ENCODE data around the gene COG5. TPM values are rescaled to one million over a fixed set of nuclear protein-coding genes. Genes with fewer than 3 reads are reported as not detected.

The COG5 gene
- total RNA-seq, 1 experiment from 2014 or later: 38.5 TPM

DNA sequence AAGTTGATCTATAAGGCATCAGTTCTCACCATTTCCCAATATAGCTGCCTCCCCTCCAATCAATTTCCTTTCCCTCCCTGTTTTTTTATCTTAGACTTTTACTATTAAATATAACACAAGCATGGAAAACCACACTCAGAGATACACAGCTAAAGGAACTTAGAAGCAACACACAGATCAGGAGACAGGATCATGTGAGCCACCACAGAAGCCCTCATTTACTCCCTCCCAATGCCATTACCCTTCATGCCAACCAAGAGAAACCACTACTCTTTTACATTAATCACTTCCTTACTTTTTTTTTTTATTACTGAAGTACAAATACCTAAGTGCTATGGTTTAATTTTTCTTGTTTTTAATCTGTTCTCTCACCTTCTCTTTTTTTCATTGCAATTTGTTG lies 33.0 kb downstream of the COG5 start:
- in situ Hi-C loops (cut with HindIII; ENCODE audit: low pct_unique_long_range_greater_than_20kb, low sequenced_read_pairs): no loop called here
- no peak for DNase-seq (ENCODE audit: low read depth)

GRCh38 chr7:107528461-107528860 lies 35.3 kb downstream of the COG5 start:
- in situ Hi-C loops (cut with HindIII; ENCODE audit: low pct_unique_long_range_greater_than_20kb, low sequenced_read_pairs): no loop called here
- DNase-seq (ENCODE audit: low read depth): no peak

DNA sequence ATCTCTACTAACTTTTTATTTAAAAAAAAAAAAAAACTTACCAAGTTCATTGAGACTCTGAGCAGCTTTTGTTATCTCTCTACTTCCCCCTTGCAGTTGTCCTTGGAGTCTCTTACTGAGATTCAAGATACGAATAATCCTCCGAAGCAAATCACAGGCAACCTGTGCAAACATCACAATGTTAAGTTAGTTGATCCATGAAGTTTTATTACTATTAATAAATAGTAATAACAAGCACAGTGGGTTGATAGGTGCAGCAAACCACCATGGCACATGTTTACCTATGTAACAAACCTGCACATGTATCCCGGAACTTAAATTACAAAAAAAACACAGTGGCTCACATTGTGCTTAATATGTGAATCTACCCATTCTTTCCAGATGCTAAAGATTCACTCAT lies 36.5 kb downstream of the COG5 start:
- DNase-seq (ENCODE audit: low read depth): no peak
- in situ Hi-C loops (cut with HindIII; ENCODE audit: low pct_unique_long_range_greater_than_20kb, low sequenced_read_pairs): no loop called here

DNA sequence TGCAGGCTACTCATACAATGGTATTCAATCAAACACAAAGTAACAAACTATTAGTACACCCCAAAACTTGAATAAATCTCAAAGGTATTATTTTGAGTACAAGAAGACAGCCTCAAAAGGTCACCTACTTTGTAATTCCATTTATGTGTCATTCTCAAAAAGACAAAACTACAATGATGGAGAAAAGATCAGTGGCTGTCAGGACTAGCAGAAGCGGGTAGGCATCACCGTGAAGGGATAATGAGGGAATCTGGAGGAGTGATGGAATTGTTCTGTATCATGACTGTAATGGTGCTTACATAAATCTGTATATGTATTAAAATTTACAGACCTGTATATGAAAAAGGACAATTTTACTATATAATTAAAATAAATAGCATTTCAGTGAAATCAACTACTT lies 37.0 kb downstream of the COG5 start:
- no peak for DNase-seq (ENCODE audit: low read depth)
- in situ Hi-C loops (cut with HindIII; ENCODE audit: low pct_unique_long_range_greater_than_20kb, low sequenced_read_pairs): no loop called here

GRCh38 chr7:107506674-107507339 lies 56.9 kb downstream of the COG5 start:
- in situ Hi-C loops (cut with HindIII; ENCODE audit: low pct_unique_long_range_greater_than_20kb, low sequenced_read_pairs): no loop called here
- DNase-seq (ENCODE audit: low read depth): no peak

DNA sequence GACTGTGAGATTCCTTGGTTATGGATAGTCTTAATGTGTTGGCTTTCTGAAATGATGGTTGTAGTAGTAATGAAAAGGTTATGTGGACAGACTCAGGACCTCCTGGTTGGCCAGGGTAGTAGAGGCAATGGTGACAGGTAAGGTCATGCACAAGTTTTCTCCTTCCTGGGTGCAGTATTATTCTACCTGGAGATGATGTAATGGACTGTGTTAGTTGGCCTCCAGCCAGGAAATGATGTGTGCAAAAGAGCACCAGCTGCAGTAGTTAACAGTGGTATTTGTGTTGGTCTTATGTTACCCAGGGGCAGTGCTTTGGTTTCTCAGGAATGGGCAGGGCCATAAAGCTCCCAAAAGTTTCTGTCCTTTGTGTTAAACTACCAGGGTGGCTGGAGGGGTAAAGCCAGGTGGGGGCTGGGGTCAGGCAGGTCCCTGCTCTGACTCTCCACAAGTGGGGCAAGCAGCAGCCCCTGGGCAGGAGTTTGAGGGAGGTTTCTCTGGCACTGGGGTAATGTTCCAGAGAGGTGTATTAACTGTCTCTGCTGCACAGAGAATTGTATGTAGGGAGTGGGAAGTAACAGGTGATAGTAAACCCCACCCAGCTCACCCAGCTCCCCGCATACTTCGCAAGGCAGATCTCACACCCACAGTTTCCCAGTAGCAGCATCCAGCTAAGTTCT lies 57.6 kb downstream of the COG5 start:
- in situ Hi-C loops (cut with HindIII; ENCODE audit: low pct_unique_long_range_greater_than_20kb, low sequenced_read_pairs): no loop called here
- DNase-seq (ENCODE audit: low read depth): peak; percentile 27

DNA sequence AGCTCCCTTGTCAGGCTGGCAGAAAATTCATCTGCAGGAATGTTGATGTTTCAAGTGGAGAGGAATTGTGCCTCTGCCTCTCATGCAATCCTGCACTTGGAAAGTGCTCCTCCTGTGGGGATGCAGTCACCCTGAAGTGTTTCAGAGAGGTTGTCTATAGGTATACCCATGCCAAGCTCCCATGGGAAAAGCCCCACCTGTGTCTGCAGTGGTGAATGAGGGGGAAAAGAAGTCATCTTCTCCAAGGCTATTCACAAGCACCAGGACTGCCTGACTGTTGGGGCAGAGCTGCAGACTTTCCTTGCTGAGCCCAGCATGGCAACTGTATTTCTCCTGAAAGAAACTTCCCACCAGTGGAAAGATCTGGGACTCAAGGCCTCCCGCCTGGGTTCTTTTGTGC lies 58.4 kb downstream of the COG5 start:
- no peak for DNase-seq (ENCODE audit: low read depth)
- in situ Hi-C loops (cut with HindIII; ENCODE audit: low pct_unique_long_range_greater_than_20kb, low sequenced_read_pairs): no loop called here

DNA sequence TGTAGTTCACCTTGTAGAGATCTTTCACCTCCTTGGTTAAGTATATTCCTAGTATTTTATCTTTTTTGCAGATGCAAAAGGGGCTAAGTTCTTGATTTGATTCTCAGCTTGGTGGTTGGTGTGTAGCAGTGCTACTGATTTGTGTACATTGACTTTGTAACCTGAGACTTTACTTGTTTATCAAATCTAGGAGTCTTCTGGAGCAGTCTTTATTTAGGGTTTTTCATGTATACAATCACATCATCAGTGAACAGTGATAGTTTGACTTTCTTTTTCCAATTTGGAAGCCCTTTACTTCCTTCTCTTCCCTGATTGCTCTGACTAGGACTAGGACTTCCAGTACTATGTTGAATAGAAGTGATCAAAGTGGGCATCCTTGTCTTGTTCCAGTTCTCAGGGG lies 60.0 kb downstream of the COG5 start:
- DNase-seq (ENCODE audit: low read depth): no peak
- in situ Hi-C loops (cut with HindIII; ENCODE audit: low pct_unique_long_range_greater_than_20kb, low sequenced_read_pairs): no loop called here

DNA sequence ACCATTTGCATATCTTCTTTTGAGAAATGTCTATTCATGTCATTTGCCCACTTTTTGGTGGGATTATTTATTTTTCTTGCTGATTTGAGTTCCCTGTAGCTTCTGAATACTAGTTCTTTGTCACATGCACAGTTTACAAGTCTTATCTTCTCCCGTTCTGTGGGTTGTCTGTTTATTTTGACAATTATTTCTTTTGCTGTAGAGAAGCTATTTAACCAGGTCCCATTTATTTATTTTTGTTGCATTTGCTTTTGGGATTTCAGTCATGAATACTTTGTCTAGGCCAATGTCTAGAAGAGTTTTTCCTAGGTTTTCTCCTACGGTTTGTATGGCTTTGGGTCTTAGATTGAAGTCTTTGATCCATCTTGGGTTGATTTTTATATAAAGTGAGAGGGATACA lies 60.9 kb downstream of the COG5 start:
- DNase-seq (ENCODE audit: low read depth): no peak
- in situ Hi-C loops (cut with HindIII; ENCODE audit: low pct_unique_long_range_greater_than_20kb, low sequenced_read_pairs): no loop called here

DNA sequence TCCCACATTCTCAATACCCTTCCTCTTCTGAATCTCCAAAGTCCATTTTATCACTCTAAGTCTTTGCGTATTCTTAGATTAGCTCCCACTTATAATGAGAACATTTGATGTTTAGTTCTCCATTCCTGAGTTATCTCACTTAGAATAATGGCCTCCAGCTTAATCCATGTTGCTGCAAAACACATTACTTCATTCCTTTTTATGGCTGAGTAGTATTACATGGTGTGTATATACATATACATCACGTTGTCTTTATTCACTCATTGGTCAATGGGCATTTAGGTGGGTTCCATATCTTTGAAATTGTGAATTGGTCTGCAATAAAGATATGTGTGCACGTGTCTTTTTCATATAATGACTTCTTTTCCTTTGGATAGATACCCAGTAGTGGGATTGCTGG lies 61.6 kb downstream of the COG5 start:
- in situ Hi-C loops (cut with HindIII; ENCODE audit: low pct_unique_long_range_greater_than_20kb, low sequenced_read_pairs): no loop called here
- no peak for DNase-seq (ENCODE audit: low read depth)

DNA sequence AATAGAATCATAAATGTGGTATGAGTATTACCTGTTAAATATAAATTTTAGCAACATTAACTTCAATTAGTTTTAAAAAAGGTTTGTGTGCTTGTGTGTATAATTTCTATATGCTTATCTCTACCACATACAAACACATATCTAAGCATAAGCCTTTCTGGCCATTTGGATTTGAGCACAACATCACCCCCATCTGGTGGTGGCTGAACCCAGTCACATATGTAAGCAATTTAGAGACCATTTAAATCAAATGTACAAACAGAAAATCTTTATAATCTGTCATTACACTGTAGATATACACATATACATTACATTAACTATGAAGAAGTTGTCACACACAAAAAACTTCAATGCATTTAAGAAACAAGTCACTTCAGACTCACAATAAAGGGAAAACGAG lies 62.1 kb downstream of the COG5 start:
- DNase-seq (ENCODE audit: low read depth): no peak
- in situ Hi-C loops (cut with HindIII; ENCODE audit: low pct_unique_long_range_greater_than_20kb, low sequenced_read_pairs): no loop called here

DNA sequence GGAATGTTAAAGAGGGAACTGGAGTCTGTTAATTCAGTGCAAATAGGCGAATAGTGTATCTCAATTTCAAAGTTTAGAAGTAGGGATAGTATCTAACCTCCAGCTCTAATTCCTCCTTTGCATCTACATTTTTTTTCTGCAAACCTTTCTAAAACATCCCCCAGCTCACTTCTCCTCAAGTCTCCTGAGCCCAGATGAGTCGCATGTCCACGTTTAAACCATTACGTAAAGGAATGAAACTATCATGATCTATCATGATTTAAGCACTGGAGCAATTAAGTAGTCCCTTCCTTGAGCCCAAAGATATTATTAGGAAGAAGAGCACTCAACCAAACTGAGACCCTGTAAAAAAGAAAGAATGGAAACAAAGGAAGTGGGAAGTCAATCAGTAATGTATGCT lies 64.0 kb downstream of the COG5 start:
- in situ Hi-C loops (cut with HindIII; ENCODE audit: low pct_unique_long_range_greater_than_20kb, low sequenced_read_pairs): no loop called here
- DNase-seq (ENCODE audit: low read depth): no peak

GRCh38 chr7:107495516-107495915 lies 68.2 kb downstream of the COG5 start:
- DNase-seq (ENCODE audit: low read depth): no peak
- in situ Hi-C loops (cut with HindIII; ENCODE audit: low pct_unique_long_range_greater_than_20kb, low sequenced_read_pairs): no loop called here

DNA sequence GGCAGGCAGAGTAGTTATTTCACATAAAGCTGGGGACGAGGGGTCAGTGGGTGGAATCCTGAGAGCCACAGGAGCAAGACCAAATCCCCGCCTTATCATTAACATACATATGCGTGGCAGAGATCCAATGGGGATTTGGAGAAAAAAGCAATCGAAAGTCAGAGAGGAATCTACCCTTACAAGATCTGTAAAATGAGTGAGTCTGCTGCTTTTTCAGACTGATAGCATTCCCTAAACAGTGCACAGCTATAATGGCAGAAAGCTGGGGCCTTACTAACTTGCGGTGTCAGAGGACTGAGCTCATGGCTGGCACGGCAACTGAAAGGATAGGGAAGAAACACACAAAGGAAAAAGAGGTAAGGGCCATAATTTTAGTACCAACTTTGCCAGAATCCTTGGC lies 68.8 kb downstream of the COG5 start:
- in situ Hi-C loops (cut with HindIII; ENCODE audit: low pct_unique_long_range_greater_than_20kb, low sequenced_read_pairs): no loop called here
- no peak for DNase-seq (ENCODE audit: low read depth)

DNA sequence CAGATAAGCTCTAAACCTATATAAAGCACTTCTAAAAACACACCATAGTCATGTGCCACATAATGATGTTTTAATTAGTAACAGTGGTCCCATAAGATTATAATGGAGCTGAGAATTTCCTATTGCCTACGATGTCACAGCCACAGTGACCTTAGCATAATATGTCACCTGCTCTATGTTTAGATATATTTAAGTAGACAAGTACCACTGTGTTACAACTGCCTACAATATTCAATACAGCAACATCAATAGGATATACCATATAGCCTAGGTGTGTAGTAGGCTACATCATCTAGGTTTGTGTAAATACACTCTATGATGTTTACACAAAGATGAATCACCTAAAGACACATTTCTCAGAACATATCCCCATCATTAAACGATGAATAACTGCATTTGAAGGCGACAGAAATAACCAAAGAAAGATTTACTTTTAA lies 69.4 kb downstream of the COG5 start:
- DNase-seq (ENCODE audit: low read depth): no peak
- in situ Hi-C loops (cut with HindIII; ENCODE audit: low pct_unique_long_range_greater_than_20kb, low sequenced_read_pairs): no loop called here

DNA sequence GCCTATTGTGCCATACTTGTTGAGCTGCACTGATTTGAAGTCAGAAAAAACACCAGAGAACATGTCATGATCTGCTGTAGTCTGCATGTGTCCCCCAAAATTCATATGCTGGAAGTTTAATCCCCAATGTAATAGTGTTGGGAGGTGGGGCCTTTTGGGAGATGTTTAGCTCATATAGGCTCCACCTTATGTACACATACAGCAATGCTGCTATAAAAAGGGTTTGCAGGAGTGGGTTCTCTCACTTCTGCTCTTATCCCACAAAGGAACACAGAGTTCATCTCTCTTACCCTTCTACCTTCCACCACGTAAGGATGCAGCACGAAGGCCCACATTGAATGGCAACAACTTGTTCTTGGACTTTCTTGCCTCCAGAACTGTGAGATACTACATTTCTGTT lies 70.8 kb downstream of the COG5 start:
- DNase-seq (ENCODE audit: low read depth): no peak
- in situ Hi-C loops (cut with HindIII; ENCODE audit: low pct_unique_long_range_greater_than_20kb, low sequenced_read_pairs): no loop called here

- in situ Hi-C loops (cut with HindIII; ENCODE audit: low pct_unique_long_range_greater_than_20kb, low sequenced_read_pairs): no loop called here
- DNase-seq (ENCODE audit: low read depth): no peak
Measured at GRCh38 chr7:107486041-107486440, 77.7 kb downstream of the COG5 start.

GRCh38 chr7:107482571-107482970 lies 81.1 kb downstream of the COG5 start:
- no peak for DNase-seq (ENCODE audit: low read depth)
- in situ Hi-C loops (cut with HindIII; ENCODE audit: low pct_unique_long_range_greater_than_20kb, low sequenced_read_pairs): no loop called here

GRCh38 chr7:107480932-107481331 lies 82.8 kb downstream of the COG5 start:
- no peak for DNase-seq (ENCODE audit: low read depth)
- in situ Hi-C loops (cut with HindIII; ENCODE audit: low pct_unique_long_range_greater_than_20kb, low sequenced_read_pairs): no loop called here

GRCh38 chr7:107479303-107479702 lies 84.4 kb downstream of the COG5 start:
- in situ Hi-C loops (cut with HindIII; ENCODE audit: low pct_unique_long_range_greater_than_20kb, low sequenced_read_pairs): no loop called here
- no peak for DNase-seq (ENCODE audit: low read depth)
